ENCODE results near the gene CCDC102A. TPM values are rescaled to one million over a fixed set of nuclear protein-coding genes. Genes with fewer than 3 reads are reported as not detected.

CCDC102A gene
- total RNA-seq, 1 donor from 2014 or later = not detected

DNA sequence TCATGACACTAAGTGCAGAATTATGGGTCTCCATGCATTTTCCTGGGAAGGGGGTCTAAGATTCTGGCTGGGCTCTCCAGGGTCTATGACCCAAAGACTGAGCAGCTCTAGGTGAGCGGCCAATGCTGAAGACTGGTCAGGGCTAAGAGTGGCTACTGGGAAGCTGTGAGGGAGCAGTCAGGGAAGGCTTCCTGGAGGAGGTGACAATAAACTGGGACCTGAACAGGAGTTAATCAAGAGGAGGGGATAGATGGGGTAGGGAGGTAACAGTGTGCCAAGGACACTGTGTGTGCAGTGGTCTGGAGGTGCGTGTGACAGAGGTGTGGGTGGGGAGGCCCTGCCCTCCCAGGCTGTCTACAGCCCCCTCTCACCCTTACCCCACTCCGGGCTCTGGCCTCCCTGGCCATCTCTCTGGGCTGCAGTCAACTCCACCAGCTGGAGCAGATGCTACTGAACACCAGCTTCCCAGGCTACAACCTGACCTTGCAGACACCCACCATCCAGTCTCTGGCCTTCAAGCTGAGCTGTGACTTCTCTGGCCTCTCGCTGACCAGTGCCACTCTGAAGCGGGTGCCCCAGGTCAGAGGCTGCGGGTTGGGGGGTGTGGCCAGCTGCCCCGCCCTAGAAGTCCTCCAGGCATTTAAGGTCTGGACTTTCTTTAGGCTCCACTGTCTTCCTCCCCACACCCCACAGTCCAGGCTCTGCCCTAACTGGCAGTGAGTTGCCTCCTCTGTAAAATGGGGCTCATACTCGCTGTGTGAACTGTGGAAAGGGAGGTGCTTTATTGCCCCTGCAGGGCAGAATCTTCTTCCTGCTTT is 26.5 kb upstream of the CCDC102A start:
- peaks cover 7% of the 10 kb centered on the region for H3K27me3 Mint-ChIP-seq (ENCODE audit: unreplicated experiment)
- DNase-seq = no peak
- no peak overlapping the region for H3K4me3 Mint-ChIP-seq (ENCODE audit: unreplicated experiment)
- peaks cover 18% of the 10 kb centered on the region for H3K36me3 Mint-ChIP-seq (ENCODE audit: unreplicated experiment)
- no peaks in the 10 kb centered on the region for H3K4me1 Mint-ChIP-seq (ENCODE audit: low read depth, unreplicated experiment)
- H3K9me3 Mint-ChIP-seq (ENCODE audit: unreplicated experiment) = peaks cover 7% of the 10 kb centered on the region
- TF ChIP-seq, protein P1, sequence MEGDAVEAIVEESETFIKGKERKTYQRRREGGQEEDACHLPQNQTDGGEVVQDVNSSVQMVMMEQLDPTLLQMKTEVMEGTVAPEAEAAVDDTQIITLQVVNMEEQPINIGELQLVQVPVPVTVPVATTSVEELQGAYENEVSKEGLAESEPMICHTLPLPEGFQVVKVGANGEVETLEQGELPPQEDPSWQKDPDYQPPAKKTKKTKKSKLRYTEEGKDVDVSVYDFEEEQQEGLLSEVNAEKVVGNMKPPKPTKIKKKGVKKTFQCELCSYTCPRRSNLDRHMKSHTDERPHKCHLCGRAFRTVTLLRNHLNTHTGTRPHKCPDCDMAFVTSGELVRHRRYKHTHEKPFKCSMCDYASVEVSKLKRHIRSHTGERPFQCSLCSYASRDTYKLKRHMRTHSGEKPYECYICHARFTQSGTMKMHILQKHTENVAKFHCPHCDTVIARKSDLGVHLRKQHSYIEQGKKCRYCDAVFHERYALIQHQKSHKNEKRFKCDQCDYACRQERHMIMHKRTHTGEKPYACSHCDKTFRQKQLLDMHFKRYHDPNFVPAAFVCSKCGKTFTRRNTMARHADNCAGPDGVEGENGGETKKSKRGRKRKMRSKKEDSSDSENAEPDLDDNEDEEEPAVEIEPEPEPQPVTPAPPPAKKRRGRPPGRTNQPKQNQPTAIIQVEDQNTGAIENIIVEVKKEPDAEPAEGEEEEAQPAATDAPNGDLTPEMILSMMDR (IDR thresholded peaks at IDR 0.05; ENCODE audit: partially characterized antibody, unreplicated experiment) = no peak
- no peak overlapping the region for H3K27ac Mint-ChIP-seq (ENCODE audit: unreplicated experiment)

DNA sequence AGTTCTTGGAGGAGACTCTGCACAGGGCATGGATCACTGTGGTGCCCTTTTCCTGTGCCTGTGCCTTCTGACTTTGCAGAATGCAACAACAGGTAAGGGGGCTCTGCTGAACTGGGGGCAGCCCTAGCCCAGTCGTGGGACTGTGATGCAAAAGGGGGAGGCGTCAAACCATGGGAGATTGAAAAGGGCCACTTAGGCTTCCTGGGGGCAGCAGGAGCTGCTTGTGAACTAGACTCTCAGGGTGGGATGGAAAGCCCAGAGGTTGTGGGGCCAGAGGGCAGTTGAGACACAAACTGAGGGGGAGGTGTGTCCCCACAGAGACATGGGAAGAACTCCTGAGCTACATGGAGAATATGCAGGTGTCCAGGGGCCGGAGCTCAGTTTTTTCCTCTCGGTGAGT is 25.7 kb upstream of the CCDC102A start:
- Mint-ChIP-seq H3K4me1 (ENCODE audit: low read depth, unreplicated experiment) (no peaks in the 10 kb centered on the region), H3K9me3 (ENCODE audit: unreplicated experiment) (peaks cover 5% of the 10 kb centered on the region), H3K4me3 (ENCODE audit: unreplicated experiment) (no peak overlapping the region), H3K27me3 (ENCODE audit: unreplicated experiment) (peaks cover 6% of the 10 kb centered on the region), H3K27ac (ENCODE audit: unreplicated experiment) (no peak overlapping the region), H3K36me3 (ENCODE audit: unreplicated experiment) (peaks cover 18% of the 10 kb centered on the region)
- DNase-seq = no peak
- TF ChIP-seq, protein P1 (IDR thresholded peaks at IDR 0.05; ENCODE audit: partially characterized antibody, unreplicated experiment) = no peak

DNA sequence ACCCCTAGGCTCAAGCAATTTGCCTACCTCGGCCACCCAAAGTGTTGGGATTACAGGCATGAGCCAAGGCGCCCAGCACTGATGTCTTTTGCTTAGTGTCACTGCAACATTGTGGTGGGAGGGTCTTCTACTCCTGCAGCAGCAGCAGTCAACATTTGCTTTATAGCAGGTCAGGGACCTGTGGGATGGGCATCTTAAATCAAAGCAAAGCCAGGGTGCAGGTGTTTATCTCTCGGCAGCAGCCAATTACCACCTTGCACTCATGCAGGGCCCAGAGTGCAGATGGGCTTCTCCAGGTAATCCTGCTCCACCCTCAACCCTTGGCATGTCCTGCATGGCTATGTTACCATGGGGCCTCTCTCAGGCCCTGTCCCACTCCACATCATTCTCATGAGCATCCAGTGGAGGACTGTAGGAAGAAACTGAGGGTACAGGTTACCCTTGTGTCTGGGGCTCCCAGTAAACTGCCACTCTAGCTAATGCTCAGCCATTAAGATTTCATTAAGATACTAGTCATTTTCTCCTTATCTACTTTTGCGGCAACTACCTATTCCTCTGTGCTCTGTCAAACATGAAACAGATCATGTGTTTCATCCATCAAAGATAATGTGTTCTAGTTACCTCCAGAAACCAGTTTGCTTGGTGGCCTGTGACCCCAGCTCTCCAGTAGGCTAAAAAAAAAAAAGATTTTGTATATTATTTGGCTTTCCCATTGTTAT is 22.9 kb upstream of the CCDC102A start:
- TF ChIP-seq, protein P1 (IDR thresholded peaks at IDR 0.05; ENCODE audit: partially characterized antibody, unreplicated experiment) = no peak
- H3K4me1 Mint-ChIP-seq (ENCODE audit: low read depth, unreplicated experiment) = no peaks in the 10 kb centered on the region
- no peak for DNase-seq
- peaks cover 6% of the 10 kb centered on the region for H3K27me3 Mint-ChIP-seq (ENCODE audit: unreplicated experiment)
- H3K9me3 Mint-ChIP-seq (ENCODE audit: unreplicated experiment) = peaks cover 3% of the 10 kb centered on the region
- H3K4me3 Mint-ChIP-seq (ENCODE audit: unreplicated experiment) = no peak overlapping the region
- no peak overlapping the region for H3K27ac Mint-ChIP-seq (ENCODE audit: unreplicated experiment)
- peaks cover 18% of the 10 kb centered on the region for H3K36me3 Mint-ChIP-seq (ENCODE audit: unreplicated experiment)

DNA sequence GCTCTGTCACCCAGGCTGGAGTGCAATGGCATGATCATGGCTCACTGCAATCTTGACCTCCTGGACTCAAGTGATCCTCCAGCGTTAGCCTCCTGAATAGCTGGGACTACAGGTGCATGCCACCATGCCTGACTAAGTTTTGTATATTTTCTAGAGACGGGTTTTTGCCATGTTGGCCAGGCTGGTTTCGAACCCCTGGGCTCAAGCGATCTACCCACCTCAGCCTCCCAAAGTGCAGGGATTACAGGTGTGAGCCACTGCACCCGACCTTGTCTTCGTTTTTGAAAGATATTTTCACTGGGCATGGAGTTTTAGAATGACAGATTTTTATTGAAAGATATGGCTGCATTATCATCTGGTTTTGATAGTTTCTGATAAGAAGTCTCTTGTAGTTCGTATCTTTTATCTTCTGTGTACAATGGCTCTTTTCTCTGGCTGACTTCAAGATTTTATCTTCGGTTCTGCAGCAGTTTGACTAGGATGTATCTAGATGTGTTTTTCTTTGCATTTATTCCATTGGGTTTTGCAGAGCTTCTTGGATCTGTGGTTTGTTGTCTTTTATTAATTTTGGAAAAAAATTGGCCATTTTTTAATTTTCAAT is 20.7 kb upstream of the CCDC102A start:
- H3K9me3 Mint-ChIP-seq (ENCODE audit: unreplicated experiment) = peaks cover 3% of the 10 kb centered on the region
- no peak for DNase-seq
- H3K4me3 Mint-ChIP-seq (ENCODE audit: unreplicated experiment) = no peak overlapping the region

More for the DNA sequence above, 20.7 kb upstream of the CCDC102A start:
- Mint-ChIP-seq H3K4me1 (ENCODE audit: low read depth, unreplicated experiment) (no peaks in the 10 kb centered on the region), H3K27me3 (ENCODE audit: unreplicated experiment) (peaks cover 6% of the 10 kb centered on the region), H3K27ac (ENCODE audit: unreplicated experiment) (no peak overlapping the region), H3K36me3 (ENCODE audit: unreplicated experiment) (peaks cover 18% of the 10 kb centered on the region)
- TF ChIP-seq, protein P1 (IDR thresholded peaks at IDR 0.05; ENCODE audit: partially characterized antibody, unreplicated experiment) = no peak

All from glutamatergic neuron (in vitro differentiated cells).